HCT116 (cell line): Measurements from ENCODE around the gene MEFV. TPM values are rescaled to one million over a fixed set of nuclear protein-coding genes. Genes with fewer than 3 reads are reported as not detected.

Experiments
- ATAC-seq: fragments of 200-7000 bp; cut with Tn5 transposase; 2 replicates; pipeline ENCODE4 v1.9.1; 2020; ENCODE audit warnings: mild to moderate bottlenecking, moderate library complexity
- BruUV-seq: library from RNA; stranded (reverse); fragments of 400-500 nt; replicated peaks from 2 replicates; lab custom pipeline; 2021; lab: Mats Ljungman, UMichigan
- CTCF ChIA-PET: fragments of 300-600 bp; sonication (Branson Sonifier 250); formaldehyde crosslinking; loops from one replicate; lab custom pipeline; 2021; ENCODE audit warnings: antibody characterized with exemption; lab: Charles Lee
- POLR2A ChIA-PET: fragments of 300-600, 350-600 bp; sonication (Branson Sonifier 250); formaldehyde crosslinking; loops from one replicate; lab custom pipeline; 2021; ENCODE audit warnings: antibody characterized with exemption; lab: Charles Lee
- RAD21 ChIA-PET, 2 experiments: fragments of 300-600 bp; sonication (Branson Sonifier 250); formaldehyde crosslinking; loops; one replicate each; lab custom pipeline; 2023; ENCODE audit warnings: low total read pairs in 2 of 2; ENCODE audit not compliant: uncharacterized antibody in 2 of 2, unreplicated experiment in 2 of 2, low non-redundant PET in 1 of 2; lab: Charles Lee
- DNase-seq: peaks from one replicate; pipeline ENCODE4 v3.0.0-alpha.2; 2010; ENCODE audit warnings: low read depth, low spot score
- H2AFZ ChIP-seq: fragments of 200-600 bp; shearing (Covaris generic), sonication (generic); 2 replicates; pipeline ENCODE4 v1.6.1; 2017; ENCODE audit warnings: low read depth, mixed run types, mixed read lengths, antibody characterized with exemption, low read length; ENCODE audit not compliant: poor library complexity, severe bottlenecking
- H3K27ac ChIP-seq: 2 replicates; pipeline ENCODE4 v1.5.1; 2012; ENCODE audit warnings: low read depth, low read length
- H3K27me3 ChIP-seq: fragments of 200-600 bp; sonication (generic); 2 replicates; pipeline ENCODE4 v1.6.1; 2016; ENCODE audit warnings: mixed run types, low read length, mixed read lengths; ENCODE audit not compliant: insufficient read depth
- H3K36me3 ChIP-seq, 2 experiments: fragments of 200-500 bp in 1 of 2; fragments of 200-600 bp in 1 of 2; sonication (Bioruptor generic) in 1 of 2; sonication (generic) in 1 of 2; 2 replicates each; pipeline versions ENCODE4 v1.5.1 to v1.6.1; 2014 to 2016; ENCODE audit warnings: low read length in 2 of 2, inconsistent platforms in 1 of 2, mixed read lengths in 1 of 2, mixed run types in 1 of 2; ENCODE audit not compliant: insufficient read depth in 2 of 2, control insufficient read depth in 1 of 2
- H3K4me1 ChIP-seq, 2 experiments: fragments of 200-600 bp in 1 of 2; sonication (generic) in 1 of 2; 2 replicates each; pipeline versions ENCODE4 v1.5.1 to v1.6.1; 2012 to 2017; ENCODE audit warnings: low read length in 2 of 2, inconsistent platforms in 1 of 2, mild to moderate bottlenecking in 1 of 2, mixed read lengths in 1 of 2, mixed run types in 1 of 2, moderate library complexity in 1 of 2; ENCODE audit not compliant: insufficient read depth in 2 of 2, control insufficient read depth in 1 of 2
- H3K4me2 ChIP-seq: fragments of 200-600 bp; sonication (generic); 2 replicates; pipeline ENCODE4 v1.6.1; 2017; ENCODE audit warnings: mixed run types, low read length, mixed read lengths
- H3K4me3 ChIP-seq, 2 experiments: fragments of 200-600 bp in 1 of 2; sonication (generic) in 1 of 2; replicated peaks in 1 of 2; 2 replicates each; pipeline ENCODE4 v1.5.1; 2011 to 2016; ENCODE audit warnings: low read length in 2 of 2, control low read depth in 1 of 2, low read depth in 1 of 2, mild to moderate bottlenecking in 1 of 2, mixed read lengths in 1 of 2, mixed run types in 1 of 2
- H3K79me2 ChIP-seq: fragments of 200-600 bp; sonication (generic); 2 replicates; pipeline ENCODE4 v1.6.1; 2017; ENCODE audit warnings: mild to moderate bottlenecking, mixed run types, low read length, moderate library complexity, mixed read lengths; ENCODE audit not compliant: insufficient read depth
- H3K9ac ChIP-seq: fragments of 200-600 bp; sonication (generic); 2 replicates; pipeline ENCODE4 v1.6.1; 2016; ENCODE audit warnings: low read length, mixed read lengths
- H3K9me2 ChIP-seq: fragments of 200-600 bp; sonication (generic), shearing (Covaris generic); 2 replicates; pipeline ENCODE4 v1.6.1; 2017; ENCODE audit warnings: mixed run types, mild to moderate bottlenecking, moderate library complexity; ENCODE audit not compliant: insufficient read depth
- H3K9me3 ChIP-seq, 2 experiments: fragments of 200-500 bp in 1 of 2; fragments of 200-600 bp in 1 of 2; sonication (Bioruptor generic) in 1 of 2; sonication (generic) in 1 of 2; 2 replicates each; pipeline ENCODE4 v1.6.1; 2014 to 2017; ENCODE audit warnings: low read length in 2 of 2, mixed read lengths in 2 of 2, inconsistent platforms in 1 of 2, low read depth in 1 of 2, mild to moderate bottlenecking in 1 of 2, mixed run types in 1 of 2, moderate library complexity in 1 of 2; ENCODE audit not compliant: control insufficient read depth in 1 of 2, insufficient read depth in 1 of 2
- H4K20me1 ChIP-seq: fragments of 200-600 bp; sonication (generic), shearing (Covaris generic); 2 replicates; pipeline ENCODE4 v1.6.1; 2017; ENCODE audit warnings: mixed run types, mild to moderate bottlenecking, moderate library complexity; ENCODE audit not compliant: insufficient read depth
- ATF3 ChIP-seq: IDR thresholded peaks from 2 replicates; pipeline ENCODE4 v1.6.1; 2012
- CBX3 ChIP-seq: IDR thresholded peaks from 2 replicates; pipeline ENCODE4 v1.6.1; 2012; ENCODE audit warnings: low read depth
- CEBPB ChIP-seq: IDR thresholded peaks from 2 replicates; pipeline ENCODE4 v1.6.1; 2012; ENCODE audit warnings: low read depth
- CTCF ChIP-seq, 3 experiments: fragments of 200-600 bp in 1 of 3; sonication (generic) in 1 of 3; IDR thresholded peaks in 2 of 3; conservative IDR thresholded peaks in 1 of 3; 2 replicates each; pipeline ENCODE4 v1.5.1; 2012 to 2017; ENCODE audit warnings: low read depth in 2 of 3, low read length in 2 of 3, antibody characterized with exemption in 1 of 3, borderline replicate concordance in 1 of 3, control low read depth in 1 of 3, mild to moderate bottlenecking in 1 of 3, mixed read lengths in 1 of 3, mixed run types in 1 of 3, moderate library complexity in 1 of 3; ENCODE audit not compliant: insufficient read depth in 1 of 3
- EGR1 ChIP-seq: IDR thresholded peaks from 2 replicates; pipeline ENCODE4 v1.6.1; 2012; ENCODE audit warnings: low read depth
- ELF1 ChIP-seq: IDR thresholded peaks from 2 replicates; pipeline ENCODE4 v1.6.1; 2012; ENCODE audit warnings: low read depth, borderline replicate concordance
- EZH2 ChIP-seq: fragments of 200-600 bp; sonication (generic); IDR thresholded peaks from 2 replicates; pipeline ENCODE4 v1.6.1; 2017; ENCODE audit warnings: antibody characterized with exemption, mixed run types
- EZH2phosphoT487 ChIP-seq: fragments of 200-600 bp; IDR thresholded peaks from 2 replicates; pipeline ENCODE4 v1.6.1; 2018; ENCODE audit warnings: antibody characterized with exemption, borderline replicate concordance
- FOSL1 ChIP-seq: IDR thresholded peaks from 2 replicates; pipeline ENCODE4 v1.6.1; 2012; ENCODE audit warnings: low read depth
- JUND ChIP-seq: IDR thresholded peaks from 2 replicates; pipeline ENCODE4 v1.6.1; 2012
- MAX ChIP-seq: IDR thresholded peaks from 2 replicates; pipeline ENCODE4 v1.6.1; 2012
- RAD21 ChIP-seq: IDR thresholded peaks from 2 replicates; pipeline ENCODE4 v1.6.1; 2012; ENCODE audit warnings: low read depth, mild to moderate bottlenecking
- SIN3A ChIP-seq: IDR thresholded peaks from 2 replicates; pipeline ENCODE4 v1.6.1; 2012; ENCODE audit warnings: low read depth
- SP1 ChIP-seq: IDR thresholded peaks from 2 replicates; pipeline ENCODE4 v1.6.1; 2012; ENCODE audit warnings: low read depth
- SRF ChIP-seq: IDR thresholded peaks from 2 replicates; pipeline ENCODE4 v1.6.1; 2012; ENCODE audit warnings: low read depth
- TCF7L2 ChIP-seq: IDR thresholded peaks from 2 replicates; pipeline ENCODE4 v1.7.0; 2011; ENCODE audit warnings: borderline replicate concordance, inconsistent platforms; ENCODE audit not compliant: insufficient read depth, insufficient read length; ENCODE audit errors: extremely low read depth
- YY1 ChIP-seq: IDR thresholded peaks from 2 replicates; pipeline ENCODE4 v1.6.1; 2011; ENCODE audit warnings: low read length, low read depth, moderate library complexity, mild to moderate bottlenecking; ENCODE audit not compliant: insufficient replicate concordance; ENCODE audit errors: extremely low read depth
- ZBTB33 ChIP-seq: IDR thresholded peaks from 2 replicates; pipeline ENCODE4 v1.6.1; 2011; ENCODE audit warnings: mild to moderate bottlenecking, low read length, moderate library complexity; ENCODE audit not compliant: insufficient replicate concordance; ENCODE audit errors: extremely low read depth
- ZFX ChIP-seq: fragments of 450-650 bp; IDR thresholded peaks from 2 replicates; pipeline ENCODE4 v1.6.1; 2017
- ZNF274 ChIP-seq: fragments of 200-500 bp; sonication (Bioruptor generic); IDR thresholded peaks from 2 replicates; pipeline ENCODE4 v1.6.1; 2014; ENCODE audit warnings: mild to moderate bottlenecking, low read depth, low read length, inconsistent platforms
- intact Hi-C: fragments of 100-400 bp; cut with micrococcal nuclease; formaldehyde crosslinking; loops from 2 replicates; pipeline ENCODE4 v1.10.0; 2022
- total RNA-seq: library from RNA; stranded (reverse); gene quantifications from one replicate; pipeline ENCODE4 v1.2.1, GENCODE V29; 2021; ENCODE audit not compliant: unreplicated experiment

MEFV gene
- total RNA-seq, 1 experiment from 2014 or later = 0.15 TPM

- DNase-seq = no peak
- Histone ChIP-seq H3K27me3 (no peaks in the 10 kb centered on the region), H4K20me1 (no peaks in the 10 kb centered on the region), H3K9ac (no peak overlapping the region), H3K27ac (no peak overlapping the region), H3K4me2 (no peak overlapping the region), H2AFZ (no peak overlapping the region), H3K4me3 (no peak overlapping the region), H3K4me1 (no peaks in the 10 kb centered on the region), H3K36me3 (no peaks in the 10 kb centered on the region)
- intact Hi-C loops = no loop called here
- no TSS peak for BruUV-seq
- POLR2A ChIA-PET = no interaction called here
- ATAC-seq = no peak
- TF ChIP-seq EZH2 = no peak
- TF ChIP-seq ZNF274 = no peak
- TF ChIP-seq FOSL1 = no peak
- TF ChIP-seq MAX = no peak
- no peak for TF ChIP-seq ELF1
- TF ChIP-seq SP1 = no peak
- no peak for TF ChIP-seq ZFX
- no peak for TF ChIP-seq RAD21
- TF ChIP-seq TCF7L2 = no peak
- no peak for TF ChIP-seq JUND
- no peak for TF ChIP-seq ZBTB33
- no peak for TF ChIP-seq YY1
- TF ChIP-seq EZH2phosphoT487 = no peak
- TF ChIP-seq CTCF (IDR thresholded peaks at IDR 0.05 in 2 of 3, conservative IDR thresholded peaks at IDR 0.05 in 1 of 3; ENCODE audit: borderline replicate concordance in 1 of 3, insufficient read depth in 1 of 3, low read depth in 2 of 3, low read length in 2 of 3) = no peak
- TF ChIP-seq EGR1 = no peak
- no peak for TF ChIP-seq ATF3
- TF ChIP-seq SIN3A = no peak
- TF ChIP-seq CEBPB = no peak
- no peak for TF ChIP-seq SRF
- no peak for TF ChIP-seq CBX3
- TF ChIP-seq, all 23 proteins: peak for 0
- Histone ChIP-seq H3K9me2 (no peaks in the 10 kb centered on the region), H3K79me2 (no peaks in the 10 kb centered on the region), H3K9me3 (no peaks in the 10 kb centered on the region; a peak in 1 of 4 replicates)
- ChIA-PET RAD21 (no interaction called here), CTCF (no interaction called here)
These were observed 40.2 kb downstream of the MEFV start for GRCh38 chr16:3216263-3216640.
